Measurements from ENCODE around the gene RNF144A. TPM values are rescaled to one million over a fixed set of nuclear protein-coding genes. Genes with fewer than 3 reads are reported as not detected.

RNF144A gene
- 5.2 to 7.5 TPM (median 7.3 TPM) in 5 replicates for total RNA-seq (2022; extraction: Qiagen RNA extraction; ENCODE audit: low read depth)

GRCh38 chr2:6917071-6917760 lies at the start of gene RNF144A:
RNF144A (plus strand) TSS chr2:6917412; CDS start chr2:6996927, 79,515 bp downstream.

GRCh38 chr2:6877402-6878304 lies 39.6 kb upstream of the RNF144A start, which contains the start of gene RSAD2:
RSAD2 (plus strand) TSS chr2:6877777; CDS start chr2:6877801, 24 bp downstream.

Other genes with a start within 250 kb of the RNF144A start
- gene CMPK2, start 51.5 kb upstream of the RNF144A start, total RNA-seq (2022; extraction: Qiagen RNA extraction; ENCODE audit: low read depth): 0.67 to 1.1 TPM (median 0.79 TPM) in 5 replicates
- 0.21 to 0.56 TPM (median 0.49 TPM) in 5 replicates for gene RSAD2, start 39.6 kb upstream of the RNF144A start, total RNA-seq (2022; extraction: Qiagen RNA extraction; ENCODE audit: low read depth)

Data from A549 treated with CpdA at 1 μM for 4 hours (cell line).